Esophagus squamous epithelium (tissue), 5 donors: ENCODE data around the gene TRMT6. TPM values are rescaled to one million over a fixed set of nuclear protein-coding genes. Genes with fewer than 3 reads are reported as not detected.

Source experiments
- DNase-seq: peaks from one replicate; lab custom pipeline; 2025; lab: John Stamatoyannopoulos, UW
- H3K27ac ChIP-seq, 4 donors: fragments of 200-600 bp; sonication (generic); one replicate each; pipeline ENCODE4 v1.5.1; 2016 to 2019; ENCODE audit warnings: mild to moderate bottlenecking in 1 of 4
- H3K27me3 ChIP-seq, 4 donors: fragments of 200-600 bp; sonication (generic); 1 replicate in 3 of 4; 2 replicates in 1 of 4; pipeline versions ENCODE4 v1.5.1 to v1.6.0; 2017 to 2021; ENCODE audit warnings: antibody characterized with exemption in 1 of 4
- H3K36me3 ChIP-seq, 3 donors: fragments of 200-600 bp; sonication (generic); one replicate each; pipeline ENCODE4 v1.5.1; 2016 to 2019
- H3K4me1 ChIP-seq, 3 donors: fragments of 200-600 bp; sonication (generic); one replicate each; pipeline ENCODE4 v1.5.1; 2017 to 2019
- H3K4me3 ChIP-seq, 4 donors: fragments of 200-600 bp; sonication (generic); 1 replicate in 3 of 4; 2 replicates in 1 of 4; pipeline ENCODE4 v1.5.1; 2016 to 2019; ENCODE audit warnings: mild to moderate bottlenecking in 2 of 4, moderate library complexity in 1 of 4
- H3K9me3 ChIP-seq, 3 donors: fragments of 200-600 bp; sonication (generic); one replicate each; pipeline ENCODE4 v1.5.1; 2016 to 2019
- POLR2A ChIP-seq, 4 donors: fragments of 450-650 bp; IDR thresholded peaks; one replicate each; pipeline ENCODE4 v1.6.1; 2017; ENCODE audit warnings: antibody characterized with exemption in 4 of 4, mild to moderate bottlenecking in 4 of 4, moderate library complexity in 3 of 4
- WGBS, 2 donors: methylation state at CpG; one replicate each; pipeline ENCODE4 v1.1.5; 2018; 5-methylcytosine and 5-hydroxymethylcytosine counted together
- intact Hi-C: fragments of 100-400 bp; cut with DNase I; formaldehyde crosslinking; loops from one replicate; pipeline ENCODE4 v1.15.0; 2022
- small RNA-seq, 4 donors: library from RNA; depleted of rRNA; stranded (forward); fragments of <200 nt; gene quantifications; one replicate each; pipeline ENCODE3, GENCODE V24; 2016
- total RNA-seq, 4 donors: library from RNA; depleted of rRNA; stranded (reverse); fragments of >200 nt; gene quantifications; one replicate each; pipeline ENCODE4 v1.1.0, GENCODE V29; 2016
- TF ChIP-seq, protein P1 (sequence below), 6 experiments: fragments of 450-650 bp in 4 of 6; fragments of 200-600 bp in 2 of 6; sonication (generic) in 2 of 6; IDR thresholded peaks; one replicate each; pipeline ENCODE4 v1.5.1; 2016 to 2019; ENCODE audit warnings: antibody characterized with exemption in 6 of 6, mild to moderate bottlenecking in 4 of 6, moderate library complexity in 4 of 6
- donor health status: DM: yes; HTN: yes; CAD: no.

The TRMT6 gene
- total RNA-seq, 4 donors from 2014 or later, result 8.2 to 19.8 (median 13.8) TPM

DNA sequence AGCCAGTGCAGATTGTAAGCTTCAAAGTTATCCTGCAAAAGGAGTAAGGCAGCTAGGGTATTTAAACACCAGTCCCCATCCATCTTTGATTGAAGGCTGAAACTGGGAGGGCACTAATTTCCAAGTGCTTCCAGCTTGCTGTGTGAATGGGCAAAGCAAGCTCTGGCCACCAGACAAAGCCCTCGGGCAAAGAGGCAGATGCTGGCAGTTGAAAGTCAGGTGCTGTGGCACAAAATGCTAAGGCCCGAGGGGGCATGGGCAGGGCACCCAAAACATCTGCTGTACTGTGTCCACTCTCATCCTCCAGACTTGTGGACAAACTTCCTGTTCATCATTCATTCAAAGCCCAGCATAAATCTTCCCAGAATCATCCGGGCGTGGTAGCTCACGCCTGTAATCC, 62.9 kb downstream of the TRMT6 start:
- no peak for DNase-seq

More for the DNA sequence above, 62.9 kb downstream of the TRMT6 start:
- Histone ChIP-seq H3K4me3 (no peak overlapping the region), H3K27me3 (no peaks in the 10 kb centered on the region), H3K27ac (no peak overlapping the region), H3K4me1 (no peaks in the 10 kb centered on the region), H3K36me3 (no peaks in the 10 kb centered on the region), H3K9me3 (no peaks in the 10 kb centered on the region)
- 55 to 71% methylated on average over 4 to 5 of the region's 5 CpGs for WGBS, 2 donors
- intact Hi-C loops, result no loop called here
- TF ChIP-seq, protein P1, sequence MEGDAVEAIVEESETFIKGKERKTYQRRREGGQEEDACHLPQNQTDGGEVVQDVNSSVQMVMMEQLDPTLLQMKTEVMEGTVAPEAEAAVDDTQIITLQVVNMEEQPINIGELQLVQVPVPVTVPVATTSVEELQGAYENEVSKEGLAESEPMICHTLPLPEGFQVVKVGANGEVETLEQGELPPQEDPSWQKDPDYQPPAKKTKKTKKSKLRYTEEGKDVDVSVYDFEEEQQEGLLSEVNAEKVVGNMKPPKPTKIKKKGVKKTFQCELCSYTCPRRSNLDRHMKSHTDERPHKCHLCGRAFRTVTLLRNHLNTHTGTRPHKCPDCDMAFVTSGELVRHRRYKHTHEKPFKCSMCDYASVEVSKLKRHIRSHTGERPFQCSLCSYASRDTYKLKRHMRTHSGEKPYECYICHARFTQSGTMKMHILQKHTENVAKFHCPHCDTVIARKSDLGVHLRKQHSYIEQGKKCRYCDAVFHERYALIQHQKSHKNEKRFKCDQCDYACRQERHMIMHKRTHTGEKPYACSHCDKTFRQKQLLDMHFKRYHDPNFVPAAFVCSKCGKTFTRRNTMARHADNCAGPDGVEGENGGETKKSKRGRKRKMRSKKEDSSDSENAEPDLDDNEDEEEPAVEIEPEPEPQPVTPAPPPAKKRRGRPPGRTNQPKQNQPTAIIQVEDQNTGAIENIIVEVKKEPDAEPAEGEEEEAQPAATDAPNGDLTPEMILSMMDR (IDR thresholded peaks at IDR 0.05), result no peak
- no peak for TF ChIP-seq POLR2A (IDR thresholded peaks at IDR 0.05)

Small RNAs within 50 kb of the gene (small RNA-seq; reads per million reads assigned to genes)
- gene RF00019 (0 reads per million in 4 donors), gene RNU1-55P (0 reads per million in 4 donors)

Other genes with a start within 250 kb of the TRMT6 start
- gene SHLD1, start 200.1 kb downstream of the TRMT6 start, total RNA-seq, result 1 to 10 TPM; 1.2 to 3.6 (median 2.0) TPM
- gene CHGB, start 39.0 kb downstream of the TRMT6 start, total RNA-seq, result under 1 TPM in 1 of 4 donors, not detected in 3; 0.44 TPM
- gene MCM8, start 119 bp upstream of the TRMT6 start, total RNA-seq, result 1 to 10 TPM; 2.6 to 7.2 (median 5.9) TPM
- gene CRLS1, start 55.6 kb upstream of the TRMT6 start, total RNA-seq, result 10 to 100 TPM; 12.1 to 39.9 (median 23.0) TPM
- gene LRRN4, start 103.5 kb upstream of the TRMT6 start, total RNA-seq, result under 1 TPM in 1 of 4 donors, not detected in 3; 0.19 TPM
- 10 to 100 TPM; 19.3 to 53.5 (median 25.8) TPM for gene FERMT1, start 172.5 kb upstream of the TRMT6 start, total RNA-seq